Measurements from ENCODE around the gene WWOX.

WWOX gene

GRCh38 chr16:79041206-79041605 is 941.8 kb downstream of the WWOX start:
- no peak for TF ChIP-seq POLR2AphosphoS5 (IDR thresholded peaks at IDR 0.05; ENCODE audit: low read depth, low read length)
- TF ChIP-seq FOXP2 (optimal IDR thresholded peaks at IDR 0.05; ENCODE audit: borderline replicate concordance, extremely low read depth, extremely low read length, insufficient read depth), result no peak

GRCh38 chr16:79042141-79042540 is 942.7 kb downstream of the WWOX start:
- TF ChIP-seq SIN3A (IDR thresholded peaks at IDR 0.05; ENCODE audit: borderline replicate concordance, insufficient read depth, low read length), result no peak
- no peak for TF ChIP-seq FOXP2 (optimal IDR thresholded peaks at IDR 0.05; ENCODE audit: borderline replicate concordance, extremely low read depth, extremely low read length, insufficient read depth)
- no peak for TF ChIP-seq REST (IDR thresholded peaks at IDR 0.05; ENCODE audit: insufficient read depth in 1 of 2, low read depth in 2 of 2, low read length in 2 of 2)
- TF ChIP-seq POLR2AphosphoS5 (IDR thresholded peaks at IDR 0.05; ENCODE audit: low read depth, low read length), result no peak
- no peak for TF ChIP-seq TAF1 (IDR thresholded peaks at IDR 0.05; ENCODE audit: borderline replicate concordance, insufficient read depth, low read length)

GRCh38 chr16:79042886-79043285 is 943.4 kb downstream of the WWOX start:
- TF ChIP-seq TAF1 (IDR thresholded peaks at IDR 0.05; ENCODE audit: borderline replicate concordance, insufficient read depth, low read length) (no peak), SIN3A (IDR thresholded peaks at IDR 0.05; ENCODE audit: borderline replicate concordance, insufficient read depth, low read length) (no peak), POLR2AphosphoS5 (IDR thresholded peaks at IDR 0.05; ENCODE audit: low read depth, low read length) (no peak), FOXP2 (optimal IDR thresholded peaks at IDR 0.05; ENCODE audit: borderline replicate concordance, extremely low read depth, extremely low read length, insufficient read depth) (no peak), REST (IDR thresholded peaks at IDR 0.05; ENCODE audit: insufficient read depth in 1 of 2, low read depth in 2 of 2, low read length in 2 of 2) (no peak)

- no peak for TF ChIP-seq TAF1 (IDR thresholded peaks at IDR 0.05; ENCODE audit: borderline replicate concordance, insufficient read depth, low read length)
- no peak for TF ChIP-seq SIN3A (IDR thresholded peaks at IDR 0.05; ENCODE audit: borderline replicate concordance, insufficient read depth, low read length)
- TF ChIP-seq FOXP2 (optimal IDR thresholded peaks at IDR 0.05; ENCODE audit: borderline replicate concordance, extremely low read depth, extremely low read length, insufficient read depth), result no peak
- TF ChIP-seq REST (IDR thresholded peaks at IDR 0.05; ENCODE audit: insufficient read depth in 1 of 2, low read depth in 2 of 2, low read length in 2 of 2), result no peak
- no peak for TF ChIP-seq POLR2AphosphoS5 (IDR thresholded peaks at IDR 0.05; ENCODE audit: low read depth, low read length)
Measured at GRCh38 chr16:79045191-79045590, 945.7 kb downstream of the WWOX start.

GRCh38 chr16:79047337-79047736 is 947.9 kb downstream of the WWOX start:
- TF ChIP-seq SIN3A (IDR thresholded peaks at IDR 0.05; ENCODE audit: borderline replicate concordance, insufficient read depth, low read length) (no peak), POLR2AphosphoS5 (IDR thresholded peaks at IDR 0.05; ENCODE audit: low read depth, low read length) (no peak), REST (IDR thresholded peaks at IDR 0.05; ENCODE audit: insufficient read depth in 1 of 2, low read depth in 2 of 2, low read length in 2 of 2) (no peak)
